PC-3 (cell line): Measurements from ENCODE around the gene SEZ6L2. TPM values are rescaled to one million over a fixed set of nuclear protein-coding genes. Genes with fewer than 3 reads are reported as not detected.

Experiments
- ATAC-seq: fragments of 200-7000 bp; cut with Tn5 transposase; 2 replicates; pipeline ENCODE4 v1.9.1; 2020; ENCODE audit warnings: mild to moderate bottlenecking, moderate library complexity
- BruUV-seq: library from RNA; stranded (reverse); fragments of 400-500 nt; replicated peaks from 2 replicates; lab custom pipeline; 2021; lab: Mats Ljungman, UMichigan
- CTCF ChIA-PET: fragments of 300-600 bp; sonication (Branson Sonifier 250); formaldehyde crosslinking; loops from one replicate; lab custom pipeline; 2022; ENCODE audit warnings: antibody characterized with exemption; lab: Charles Lee
- POLR2A ChIA-PET: fragments of 300-600 bp; sonication (Branson Sonifier 250); formaldehyde crosslinking; loops from one replicate; lab custom pipeline; 2022; ENCODE audit warnings: antibody characterized with exemption; ENCODE audit not compliant: unreplicated experiment; lab: Charles Lee
- DNase-seq: peaks from one replicate; pipeline ENCODE4 v3.0.0-alpha.2; 2015
- H2AFZ ChIP-seq: fragments of 300-600 bp; sonication (generic); 2 replicates; pipeline ENCODE4 v1.6.0; 2016; ENCODE audit warnings: antibody characterized with exemption, low read length
- H3F3A ChIP-seq: fragments of 300-600 bp; sonication (generic); one replicate; pipeline ENCODE4 v1.6.0; 2017; ENCODE audit warnings: antibody characterized with exemption, low read length, control low read depth, mild to moderate bottlenecking; ENCODE audit not compliant: unreplicated experiment
- H3K27ac ChIP-seq: fragments of 300-600 bp; sonication (generic); 2 replicates; pipeline ENCODE4 v1.5.1; 2016; ENCODE audit warnings: mild to moderate bottlenecking, low read length
- H3K27me3 ChIP-seq: fragments of 300-600 bp; sonication (generic); 2 replicates; pipeline ENCODE4 v1.6.1; 2016; ENCODE audit warnings: low read length, mixed read lengths
- H3K36me3 ChIP-seq: fragments of 300-600 bp; sonication (generic); 2 replicates; pipeline ENCODE4 v1.6.1; 2016; ENCODE audit warnings: low read depth, mixed run types, low read length, mixed read lengths
- H3K4me1 ChIP-seq: fragments of 300-600 bp; sonication (generic); 2 replicates; pipeline ENCODE4 v1.5.1; 2016; ENCODE audit warnings: low read length; ENCODE audit not compliant: insufficient read depth
- H3K4me2 ChIP-seq: fragments of 300-600 bp; sonication (generic); 2 replicates; pipeline ENCODE4 v1.6.0; 2016; ENCODE audit warnings: low read length
- H3K4me3 ChIP-seq: fragments of 300-600 bp; sonication (generic); 2 replicates; pipeline ENCODE4 v1.5.1; 2016; ENCODE audit warnings: mild to moderate bottlenecking, low read length, mixed read lengths
- H3K79me2 ChIP-seq: fragments of 300-600 bp; sonication (generic); 2 replicates; pipeline ENCODE4 v1.6.1; 2017; ENCODE audit warnings: low read length, mixed read lengths
- H3K9ac ChIP-seq: fragments of 300-600 bp; sonication (generic); 2 replicates; pipeline ENCODE4 v1.6.0; 2016; ENCODE audit warnings: mild to moderate bottlenecking, low read length
- H3K9me2 ChIP-seq: fragments of 300-600 bp; sonication (generic); replicated peaks from 2 replicates; pipeline ENCODE4 v1.6.1; 2016; ENCODE audit warnings: mixed run types, low read length, mixed read lengths
- H3K9me3 ChIP-seq: fragments of 300-600 bp; sonication (generic); 2 replicates; pipeline ENCODE4 v1.6.1; 2016; ENCODE audit warnings: low read length, mixed read lengths
- H4K20me1 ChIP-seq: fragments of 300-600 bp; sonication (generic); 2 replicates; pipeline ENCODE4 v1.6.1; 2016; ENCODE audit warnings: low read length, mixed read lengths
- EZH2 ChIP-seq: fragments of 300-600 bp; sonication (generic); IDR thresholded peaks from one replicate; pipeline ENCODE4 v1.6.1; 2017; ENCODE audit warnings: antibody characterized with exemption, mild to moderate bottlenecking, low read length; ENCODE audit not compliant: unreplicated experiment
- EZH2phosphoT487 ChIP-seq: fragments of 300-600 bp; sonication (generic); IDR thresholded peaks from 2 replicates; pipeline ENCODE4 v1.6.1; 2018; ENCODE audit warnings: mild to moderate bottlenecking, antibody characterized with exemption, low read length, borderline replicate concordance
- intact Hi-C: fragments of 100-400 bp; cut with micrococcal nuclease; formaldehyde crosslinking; loops from 2 replicates; pipeline ENCODE4 v1.9.0; 2023
- total RNA-seq: library from RNA; depleted of rRNA; stranded (reverse); fragments of >200 nt; gene quantifications from 2 replicates; pipeline ENCODE4 v1.2.3, GENCODE V29; 2014
- TF ChIP-seq, protein P1 (sequence below): fragments of 300-600 bp; sonication (generic); conservative IDR thresholded peaks from 2 replicates; pipeline ENCODE4 v1.5.1; 2017; ENCODE audit warnings: antibody characterized with exemption, low read depth, mild to moderate bottlenecking, low read length

The SEZ6L2 gene
- total RNA-seq, 1 experiment from 2014 or later = 25.3 TPM

- no peak overlapping the region for H3K4me2 ChIP-seq
- H3K27me3 ChIP-seq = no peaks in the 10 kb centered on the region
- H3K79me2 ChIP-seq = no peaks in the 10 kb centered on the region
- H3K27ac ChIP-seq = no peak overlapping the region
- TF ChIP-seq EZH2 (no peak), EZH2phosphoT487 (no peak)
- TF ChIP-seq, protein P1, sequence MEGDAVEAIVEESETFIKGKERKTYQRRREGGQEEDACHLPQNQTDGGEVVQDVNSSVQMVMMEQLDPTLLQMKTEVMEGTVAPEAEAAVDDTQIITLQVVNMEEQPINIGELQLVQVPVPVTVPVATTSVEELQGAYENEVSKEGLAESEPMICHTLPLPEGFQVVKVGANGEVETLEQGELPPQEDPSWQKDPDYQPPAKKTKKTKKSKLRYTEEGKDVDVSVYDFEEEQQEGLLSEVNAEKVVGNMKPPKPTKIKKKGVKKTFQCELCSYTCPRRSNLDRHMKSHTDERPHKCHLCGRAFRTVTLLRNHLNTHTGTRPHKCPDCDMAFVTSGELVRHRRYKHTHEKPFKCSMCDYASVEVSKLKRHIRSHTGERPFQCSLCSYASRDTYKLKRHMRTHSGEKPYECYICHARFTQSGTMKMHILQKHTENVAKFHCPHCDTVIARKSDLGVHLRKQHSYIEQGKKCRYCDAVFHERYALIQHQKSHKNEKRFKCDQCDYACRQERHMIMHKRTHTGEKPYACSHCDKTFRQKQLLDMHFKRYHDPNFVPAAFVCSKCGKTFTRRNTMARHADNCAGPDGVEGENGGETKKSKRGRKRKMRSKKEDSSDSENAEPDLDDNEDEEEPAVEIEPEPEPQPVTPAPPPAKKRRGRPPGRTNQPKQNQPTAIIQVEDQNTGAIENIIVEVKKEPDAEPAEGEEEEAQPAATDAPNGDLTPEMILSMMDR = no peak
- H4K20me1 ChIP-seq = no peaks in the 10 kb centered on the region
- no peaks in the 10 kb centered on the region for H3K4me1 ChIP-seq
- no peak for DNase-seq
- H3K36me3 ChIP-seq = no peaks in the 10 kb centered on the region
- no peak overlapping the region for H3K9ac ChIP-seq
- H3F3A ChIP-seq = no peaks in the 10 kb centered on the region
- CTCF ChIA-PET = no interaction called here
- no peak for ATAC-seq
- H3K9me2 ChIP-seq = no peaks in the 10 kb centered on the region
- H2AFZ ChIP-seq = no peak overlapping the region
- intact Hi-C loops = no loop called here
- POLR2A ChIA-PET = no interaction called here
- H3K9me3 ChIP-seq = no peaks in the 10 kb centered on the region
- no TSS peak for BruUV-seq
- no peak overlapping the region for H3K4me3 ChIP-seq
These were observed 9.4 kb upstream of the SEZ6L2 start for GRCh38 chr16:29908719-29909220.

DNA sequence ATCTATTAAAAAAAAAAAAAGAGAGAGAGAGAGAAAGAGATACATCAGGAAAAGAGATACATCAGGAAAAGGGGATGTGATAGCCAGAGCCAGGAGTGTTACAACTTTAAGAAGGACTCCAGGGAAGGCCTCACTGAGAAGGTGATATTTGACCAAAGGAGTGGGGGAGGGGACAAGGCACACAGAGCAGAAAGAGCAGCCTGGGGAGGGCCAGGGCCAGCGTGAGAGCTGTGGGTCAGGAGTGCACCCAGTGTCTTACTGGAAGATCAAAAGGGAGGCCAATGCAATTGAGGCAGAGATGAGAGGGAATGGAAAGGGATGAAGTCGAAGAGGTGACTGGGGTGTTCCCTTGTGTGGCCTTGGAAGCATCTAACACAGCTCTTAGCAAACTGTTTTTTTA is 8.6 kb upstream of the SEZ6L2 start:
- Histone ChIP-seq H3K4me3 (no peak overlapping the region), H3K79me2 (no peaks in the 10 kb centered on the region), H3K4me1 (no peaks in the 10 kb centered on the region), H3K27ac (no peak overlapping the region), H3K9me2 (no peaks in the 10 kb centered on the region), H3K36me3 (no peaks in the 10 kb centered on the region), H3K27me3 (no peaks in the 10 kb centered on the region), H3K9me3 (no peaks in the 10 kb centered on the region), H3K9ac (no peak overlapping the region), H3F3A (no peaks in the 10 kb centered on the region), H2AFZ (no peak overlapping the region), H3K4me2 (no peak overlapping the region), H4K20me1 (no peaks in the 10 kb centered on the region)
- ChIA-PET POLR2A (no interaction called here), CTCF (no interaction called here)
- BruUV-seq = no TSS peak
- ATAC-seq (no peak), DNase-seq (no peak)
- intact Hi-C loops = no loop called here
- TF ChIP-seq EZH2 (no peak), EZH2phosphoT487 (no peak)
- TF ChIP-seq, protein P1 = no peak

DNA sequence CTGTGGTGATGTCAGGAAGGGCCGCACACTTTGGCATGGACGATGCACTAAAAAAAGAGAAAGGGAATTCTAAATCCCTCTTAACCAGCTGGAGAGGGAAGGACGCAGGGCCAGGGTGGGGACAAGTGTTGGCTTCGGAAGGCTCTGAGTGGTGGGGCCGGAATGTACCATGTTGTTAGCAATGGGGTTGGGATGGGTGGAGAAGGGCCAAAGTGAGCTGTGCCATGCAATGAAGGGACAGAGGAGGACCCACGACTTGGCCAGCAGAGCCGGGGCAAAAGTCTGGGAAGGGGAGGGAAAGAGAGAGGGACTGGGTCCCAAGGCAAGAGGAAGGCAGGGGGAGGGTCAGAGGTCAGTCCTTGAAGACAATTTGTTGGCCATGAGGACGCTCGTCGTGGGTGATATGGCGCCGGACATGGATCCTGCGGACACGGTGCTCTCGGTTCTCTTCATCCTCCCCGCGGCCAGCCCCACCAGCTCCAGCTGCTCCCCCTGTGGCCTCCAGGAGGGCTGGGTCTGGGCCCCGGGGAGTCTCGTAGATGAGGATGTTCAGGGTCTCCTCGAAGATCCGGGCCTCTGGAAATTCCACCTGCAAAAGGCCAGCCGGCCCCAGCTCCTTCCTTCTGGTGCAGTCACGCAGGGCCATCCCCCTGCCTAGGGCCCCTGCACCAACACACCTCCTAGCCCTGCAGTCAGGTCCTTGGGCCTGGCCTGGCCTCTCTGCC is 7.3 kb upstream of the SEZ6L2 start:
- TF ChIP-seq, protein P1 = no peak
- TF ChIP-seq EZH2 (no peak), EZH2phosphoT487 (no peak)
- Histone ChIP-seq H3K79me2 (no peaks in the 10 kb centered on the region), H4K20me1 (no peaks in the 10 kb centered on the region), H3F3A (no peaks in the 10 kb centered on the region), H3K9me3 (no peaks in the 10 kb centered on the region), H3K4me2 (no peak overlapping the region), H3K36me3 (no peaks in the 10 kb centered on the region), H2AFZ (no peak overlapping the region), H3K4me1 (no peaks in the 10 kb centered on the region), H3K9me2 (no peaks in the 10 kb centered on the region), H3K27me3 (no peaks in the 10 kb centered on the region), H3K27ac (no peak overlapping the region), H3K9ac (no peak overlapping the region), H3K4me3 (no peak overlapping the region)
- intact Hi-C loops = no loop called here
- ChIA-PET POLR2A (no interaction called here), CTCF (no interaction called here)
- BruUV-seq = no TSS peak
- ATAC-seq (no peak), DNase-seq (no peak)
